Measurements from ENCODE around the gene CEP350. TPM values are rescaled to one million over a fixed set of nuclear protein-coding genes. Genes with fewer than 3 reads are reported as not detected.

CEP350 gene
- total and polyA plus RNA-seq, 10 of the 15 experiments (the other 5 are each of a cell fraction or from before 2014, with no cell fraction given), result 5.2 to 46.0 (median 23.1) TPM

GRCh38 chr1:180041582-180041981 lies 87.0 kb downstream of the CEP350 start:
- BruUV-seq (replicated peaks), result no TSS peak
- Histone ChIP-seq H3K4me3 (no peak overlapping the region), H4K20me1 (ENCODE audit: control insufficient read depth, insufficient read depth) (no peaks in the 10 kb centered on the region), H3K27me3 (replicated peaks in 1 of 2; ENCODE audit: control insufficient read depth in 2 of 2, insufficient read depth in 2 of 2, low read length in 1 of 2) (no peaks in the 10 kb centered on the region), H3K9ac (ENCODE audit: control insufficient read depth, insufficient read depth, low read length) (no peak overlapping the region), H3K36me3 (ENCODE audit: control insufficient read depth in 2 of 2, insufficient read depth in 2 of 2, low read length in 1 of 2) (peaks cover 3 to 25% of the 10 kb centered on the region in 2 experiments), H3K9me3 (replicated peaks; ENCODE audit: control insufficient read depth, insufficient read depth, low read length) (no peaks in the 10 kb centered on the region), H3K4me2 (ENCODE audit: control insufficient read depth, insufficient read depth) (no peak overlapping the region), H3K27ac (ENCODE audit: control insufficient read depth, insufficient read depth) (no peak overlapping the region), H2AFZ (ENCODE audit: control insufficient read depth, low read depth, low read length) (no peak overlapping the region), H3K79me2 (ENCODE audit: control insufficient read depth, insufficient read depth, low read length) (no peaks in the 10 kb centered on the region), H3K4me1 (ENCODE audit: control insufficient read depth, insufficient read depth, low read length) (no peaks in the 10 kb centered on the region)
- CTCF ChIA-PET, result no interaction called here
- RAD21 ChIA-PET (ENCODE audit: unreplicated experiment), result no interaction called here
- in situ Hi-C loops (cut with MboI) (no loop called here), intact Hi-C loops (cut with micrococcal nuclease; ENCODE audit: unreplicated experiment) (no loop called here)
- SMC1A ChIA-PET (ENCODE audit: uncharacterized antibody, unreplicated experiment), result interaction anchor here (0.7 to 0.8 kb wide), 2 partner anchors 23 to 26 kb away, joined by 3 read pairs; no protein-coding TSS in a partner anchor
- FAIRE-seq (no peak), ATAC-seq (no peak), DNase-seq (ENCODE audit: low read depth, low spot score) (no peak)
- POLR2A ChIA-PET, result no interaction called here
- WGBS (ENCODE audit: insufficient coverage, insufficient replicate concordance, low lambda C conversion rate, missing lambda C conversion rate), result 77% methylated on average over 5 of the region's 5 CpGs
- no peak for TF ChIP-seq MLLT1 (IDR thresholded peaks at IDR 0.05)
- no peak for TF ChIP-seq EGR1 (IDR thresholded peaks at IDR 0.05; ENCODE audit: borderline replicate concordance in 1 of 2, low read depth in 2 of 2, low read length in 2 of 2)
- no peak for TF ChIP-seq SUPT20H (IDR thresholded peaks at IDR 0.05; ENCODE audit: borderline replicate concordance, control insufficient read depth, low read depth, low read length)
- TF ChIP-seq BHLHE40 (IDR thresholded peaks at IDR 0.05; ENCODE audit: borderline replicate concordance in 1 of 2, low read depth in 2 of 2, low read length in 1 of 2), result no peak
- TF ChIP-seq RCOR1 (conservative IDR thresholded peaks at IDR 0.05; ENCODE audit: low read depth, low read length), result no peak
- no peak for TF ChIP-seq RBBP5 (conservative IDR thresholded peaks at IDR 0.05)
- TF ChIP-seq SRF (IDR thresholded peaks at IDR 0.05; ENCODE audit: low read depth in 2 of 2, low read length in 2 of 2), result no peak
- TF ChIP-seq SMC3 (IDR thresholded peaks at IDR 0.05; ENCODE audit: borderline replicate concordance, low read length), result no peak
- no peak for TF ChIP-seq USF1 (IDR thresholded peaks at IDR 0.05; ENCODE audit: borderline replicate concordance, extremely low read length, insufficient read depth, low read depth, low read length)
- no peak for TF ChIP-seq CREB1 (IDR thresholded peaks at IDR 0.05; ENCODE audit: low read depth)
- TF ChIP-seq PAX8 (IDR thresholded peaks at IDR 0.05), result no peak
- TF ChIP-seq RUNX3 (IDR thresholded peaks at IDR 0.05; ENCODE audit: low read length), result no peak
- TF ChIP-seq, protein P1, sequence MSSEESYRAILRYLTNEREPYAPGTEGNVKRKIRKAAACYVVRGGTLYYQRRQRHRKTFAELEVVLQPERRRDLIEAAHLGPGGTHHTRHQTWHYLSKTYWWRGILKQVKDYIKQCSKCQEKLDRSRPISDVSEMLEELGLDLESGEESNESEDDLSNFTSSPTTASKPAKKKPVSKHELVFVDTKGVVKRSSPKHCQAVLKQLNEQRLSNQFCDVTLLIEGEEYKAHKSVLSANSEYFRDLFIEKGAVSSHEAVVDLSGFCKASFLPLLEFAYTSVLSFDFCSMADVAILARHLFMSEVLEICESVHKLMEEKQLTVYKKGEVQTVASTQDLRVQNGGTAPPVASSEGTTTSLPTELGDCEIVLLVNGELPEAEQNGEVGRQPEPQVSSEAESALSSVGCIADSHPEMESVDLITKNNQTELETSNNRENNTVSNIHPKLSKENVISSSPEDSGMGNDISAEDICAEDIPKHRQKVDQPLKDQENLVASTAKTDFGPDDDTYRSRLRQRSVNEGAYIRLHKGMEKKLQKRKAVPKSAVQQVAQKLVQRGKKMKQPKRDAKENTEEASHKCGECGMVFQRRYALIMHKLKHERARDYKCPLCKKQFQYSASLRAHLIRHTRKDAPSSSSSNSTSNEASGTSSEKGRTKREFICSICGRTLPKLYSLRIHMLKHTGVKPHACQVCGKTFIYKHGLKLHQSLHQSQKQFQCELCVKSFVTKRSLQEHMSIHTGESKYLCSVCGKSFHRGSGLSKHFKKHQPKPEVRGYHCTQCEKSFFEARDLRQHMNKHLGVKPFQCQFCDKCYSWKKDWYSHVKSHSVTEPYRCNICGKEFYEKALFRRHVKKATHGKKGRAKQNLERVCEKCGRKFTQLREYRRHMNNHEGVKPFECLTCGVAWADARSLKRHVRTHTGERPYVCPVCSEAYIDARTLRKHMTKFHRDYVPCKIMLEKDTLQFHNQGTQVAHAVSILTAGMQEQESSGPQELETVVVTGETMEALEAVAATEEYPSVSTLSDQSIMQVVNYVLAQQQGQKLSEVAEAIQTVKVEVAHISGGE (CRISPR knock-in tag; IDR thresholded peaks at IDR 0.05), result no peak
- no peak for TF ChIP-seq SP1 (IDR thresholded peaks at IDR 0.05; ENCODE audit: low read depth, low read length)
- no peak for TF ChIP-seq SMARCA5 (IDR thresholded peaks at IDR 0.05)
- TF ChIP-seq EZH2 (IDR thresholded peaks at IDR 0.05; ENCODE audit: borderline replicate concordance, control insufficient read depth, low read depth, low read length), result no peak
- TF ChIP-seq NR2C1 (IDR thresholded peaks at IDR 0.05), result no peak

All from GM12878 (cell line).